H1 (cell line): ENCODE measurements around the gene AP1S1. TPM values are rescaled to one million over a fixed set of nuclear protein-coding genes. Genes with fewer than 3 reads are reported as not detected.

Source experiments
- POLR2A ChIP-seq, 2 experiments: IDR thresholded peaks; 1 replicate in 1 of 2; 2 replicates in 1 of 2; pipeline ENCODE4 v1.6.1; 2011; ENCODE audit warnings: low read depth in 2 of 2, low read length in 2 of 2, mild to moderate bottlenecking in 2 of 2; ENCODE audit errors: control extremely low read depth in 1 of 2
- RXRA ChIP-seq: IDR thresholded peaks from 2 replicates; pipeline ENCODE4 v1.6.1; 2011; ENCODE audit warnings: low read depth, mild to moderate bottlenecking, low read length, moderate library complexity; ENCODE audit not compliant: insufficient read depth
- polyA plus RNA-seq, 7 experiments: library from polyadenylated mRNA; depleted of rRNA in 3 of 7; stranded (reverse) in 5 of 7; unstranded in 2 of 7; fragments of >200 nt in 5 of 7; fragments of 200-250 nt in 2 of 7; gene quantifications; 1 replicate in 5 of 7; 2 replicates in 1 of 7; 4 replicates in 1 of 7; pipeline versions ENCODE4 v1.2.1 to v1.2.3, GENCODE V29; 2011 to 2013; ENCODE audit warnings: missing spikeins in 2 of 7, mixed read lengths in 2 of 7
- total RNA-seq: library from RNA; stranded (reverse); fragmentation: NEBNext Ultra II Directional; extraction: Animal tissue kit (Norgen Biotek cat#: 25700); gene quantifications from 2 replicates; pipeline ENCODE4 v1.2.1, GENCODE V29; 2021

AP1S1 gene
- total and polyA plus RNA-seq, 2 of the 8 experiments (the other 6 are each of a cell fraction or from before 2014, with no cell fraction given), result 56.1 to 59.3 TPM

DNA sequence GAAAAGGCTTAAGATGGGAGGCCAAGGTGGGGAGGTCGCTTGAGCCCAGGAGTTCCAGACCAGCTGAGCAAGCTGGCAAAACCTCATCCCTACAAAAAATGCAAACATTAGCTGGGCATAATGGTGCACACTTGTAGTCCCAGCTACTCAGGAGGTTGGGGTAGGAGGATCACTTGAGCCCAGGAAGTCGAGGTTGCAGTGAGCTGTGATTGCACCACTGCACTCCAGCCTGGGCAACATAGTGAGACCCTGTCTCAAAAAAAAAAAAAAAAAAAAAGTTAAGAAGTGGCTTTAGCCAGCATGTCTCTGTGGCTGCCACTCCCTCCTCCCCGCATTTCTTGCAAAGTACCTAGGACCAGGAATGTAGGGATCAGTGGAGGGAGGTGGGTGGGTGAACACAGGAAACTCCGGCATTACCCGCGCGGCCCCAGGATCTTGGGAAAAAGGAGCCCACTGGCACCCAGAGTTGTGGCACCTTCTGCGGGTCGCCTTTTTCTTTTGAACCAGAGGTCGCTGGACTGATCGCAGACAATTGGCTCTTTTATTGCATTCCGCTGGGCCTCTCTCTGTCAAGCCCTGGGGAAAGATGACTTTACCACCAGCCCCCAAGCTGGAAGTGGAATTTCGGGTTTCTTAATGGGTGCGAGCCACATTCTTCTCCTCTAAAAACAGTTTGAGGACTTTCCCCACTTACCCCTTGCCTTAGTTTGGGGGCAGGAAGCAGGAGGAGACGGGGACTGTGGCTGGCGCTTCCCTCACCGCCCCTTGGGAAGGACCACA lies 7.6 kb downstream of the AP1S1 start (continued):
- TF ChIP-seq POLR2A (IDR thresholded peaks at IDR 0.05; ENCODE audit: control extremely low read depth in 1 of 2, low read depth in 2 of 2, low read length in 2 of 2) (no peak), RXRA (no peak)
